Activated CD8-positive, alpha-beta memory T cell treated with anti-CD3 and anti-CD28 coated beads, Interleukin-2, amount 50 U/mL, for 24 hours (primary cell): ENCODE data around the gene ALLC.

Experiments
- DNase-seq: peaks from one replicate; pipeline ENCODE4 v3.0.0-alpha.2; 2020; ENCODE audit errors: extremely low read depth

Gene ALLC

GRCh38 chr2:3749201-3749600, 91.2 kb downstream of the ALLC start:
- DNase-seq, result no peak

DNA sequence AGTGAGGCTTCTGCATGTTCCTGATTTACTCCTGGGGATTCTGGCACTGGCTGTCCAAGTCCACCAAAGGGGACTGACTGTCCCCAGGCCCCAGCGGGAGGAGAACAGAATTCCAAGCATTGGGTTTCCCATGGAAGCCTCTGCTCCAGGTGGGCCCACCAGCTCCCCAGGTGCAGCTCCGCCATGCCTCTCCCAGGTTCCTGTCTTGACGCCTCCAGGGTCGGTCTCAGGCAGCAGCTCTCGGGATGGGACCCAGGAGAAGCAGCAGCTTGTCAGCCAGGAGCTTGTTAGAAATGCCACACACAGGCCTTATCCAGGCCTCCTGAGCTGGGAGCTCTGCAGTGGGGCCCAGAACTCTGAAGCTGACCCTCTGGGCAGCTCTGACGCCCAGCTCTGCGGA, 93.3 kb downstream of the ALLC start:
- DNase-seq, result no peak

GRCh38 chr2:3751806-3752205, 93.8 kb downstream of the ALLC start:
- DNase-seq, result no peak
